DND-41 (cell line): Measurements from ENCODE around the gene DDIAS.
"Not testable (repeated sequence)": the region's sequence is repeated elsewhere in the genome, so short reads cannot be mapped to it uniquely, and the experiment has no call there.

Experiments
- ATAC-seq: fragments of 200-7000 bp; cut with Tn5 transposase; 3 replicates; pipeline ENCODE4 v1.9.1; 2021; ENCODE audit warnings: low read depth; ENCODE audit not compliant: insufficient read depth
- DNase-seq: peaks from one replicate; pipeline ENCODE4 v3.0.0-alpha.2; 2020
- H2AFZ ChIP-seq: 2 replicates; pipeline ENCODE4 v1.6.0; 2012; ENCODE audit warnings: low read depth, low read length
- H3K27ac ChIP-seq: 2 replicates; pipeline ENCODE4 v1.5.1; 2012; ENCODE audit warnings: low read length, inconsistent platforms
- H3K27me3 ChIP-seq: fragments of 200-600 bp; sonication (generic); 2 replicates; pipeline ENCODE4 v1.6.0; 2012; ENCODE audit warnings: low read length, mild to moderate bottlenecking, inconsistent platforms; ENCODE audit not compliant: insufficient read depth, poor library complexity
- H3K36me3 ChIP-seq: 2 replicates; pipeline ENCODE4 v1.5.1; 2012; ENCODE audit warnings: low read length, inconsistent platforms; ENCODE audit not compliant: insufficient read depth
- H3K4me1 ChIP-seq: 2 replicates; pipeline ENCODE4 v1.5.1; 2012; ENCODE audit warnings: mild to moderate bottlenecking, low read length; ENCODE audit not compliant: insufficient read depth
- H3K4me2 ChIP-seq: 2 replicates; pipeline ENCODE4 v1.6.0; 2012; ENCODE audit warnings: mild to moderate bottlenecking, moderate library complexity, low read length, inconsistent platforms; ENCODE audit not compliant: insufficient read depth
- H3K4me3 ChIP-seq, 2 experiments: fragments of 200-600 bp in 1 of 2; shearing (Covaris generic) in 1 of 2; 2 replicates each; pipeline ENCODE4 v1.5.1; 2012 to 2016; ENCODE audit warnings: inconsistent platforms in 2 of 2, low read length in 2 of 2, mild to moderate bottlenecking in 2 of 2, low read depth in 1 of 2, moderate library complexity in 1 of 2
- H3K79me2 ChIP-seq: 2 replicates; pipeline ENCODE4 v1.6.0; 2012; ENCODE audit warnings: low read length, inconsistent platforms; ENCODE audit not compliant: insufficient read depth
- H3K9ac ChIP-seq: 2 replicates; pipeline ENCODE4 v1.6.0; 2012; ENCODE audit warnings: low read depth, mild to moderate bottlenecking, inconsistent platforms, low read length, moderate library complexity
- H3K9me3 ChIP-seq: 2 replicates; pipeline ENCODE4 v1.5.1; 2012; ENCODE audit warnings: low read length, moderate library complexity, mild to moderate bottlenecking, inconsistent platforms; ENCODE audit not compliant: insufficient read depth, severe bottlenecking
- H4K20me1 ChIP-seq: 2 replicates; pipeline ENCODE4 v1.6.0; 2012; ENCODE audit warnings: low read length; ENCODE audit not compliant: insufficient read depth
- EZH2 ChIP-seq: IDR thresholded peaks from 3 replicates; pipeline ENCODE4 v1.6.1; 2012; ENCODE audit warnings: borderline replicate concordance, low read depth, mild to moderate bottlenecking, moderate library complexity, low read length, inconsistent platforms; ENCODE audit not compliant: severe bottlenecking
- TF ChIP-seq, protein P1 (sequence below): IDR thresholded peaks from 2 replicates; pipeline ENCODE4 v1.5.1; 2012; ENCODE audit warnings: borderline replicate concordance, low read length, moderate library complexity, mild to moderate bottlenecking; ENCODE audit not compliant: poor library complexity, severe bottlenecking; ENCODE audit errors: extremely low read depth

DDIAS gene

DNA sequence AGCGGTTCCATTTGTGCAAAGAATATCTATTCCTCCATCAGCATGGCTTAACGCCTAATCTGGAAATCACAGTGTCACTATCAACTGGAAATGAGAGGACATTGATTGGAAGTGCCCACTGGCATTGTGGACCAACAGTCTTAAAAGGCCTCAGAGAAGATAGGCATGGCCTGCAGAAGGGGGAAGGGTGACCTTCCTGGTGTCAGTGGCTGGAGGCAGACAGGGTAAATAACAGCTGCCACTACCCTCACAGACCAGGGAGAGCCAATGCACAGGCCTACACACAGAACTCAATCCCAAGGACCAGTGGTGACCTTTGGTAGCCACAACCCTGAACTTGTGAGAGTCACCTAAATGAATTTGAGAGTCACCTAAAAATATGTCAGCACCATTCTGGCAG is 36.0 kb downstream of the DDIAS start:
- Histone ChIP-seq H3K9ac (no peak overlapping the region), H3K4me2 (no peak overlapping the region), H4K20me1 (no peaks in the 10 kb centered on the region), H3K36me3 (no peaks in the 10 kb centered on the region), H2AFZ (no peak overlapping the region), H3K4me1 (no peaks in the 10 kb centered on the region), H3K27ac (no peak overlapping the region), H3K4me3 (no peak overlapping the region), H3K79me2 (no peaks in the 10 kb centered on the region), H3K27me3 (peaks cover 6% of the 10 kb centered on the region), H3K9me3 (no peaks in the 10 kb centered on the region)
- no peak for ATAC-seq
- DNase-seq = no peak
- TF ChIP-seq, protein P1, sequence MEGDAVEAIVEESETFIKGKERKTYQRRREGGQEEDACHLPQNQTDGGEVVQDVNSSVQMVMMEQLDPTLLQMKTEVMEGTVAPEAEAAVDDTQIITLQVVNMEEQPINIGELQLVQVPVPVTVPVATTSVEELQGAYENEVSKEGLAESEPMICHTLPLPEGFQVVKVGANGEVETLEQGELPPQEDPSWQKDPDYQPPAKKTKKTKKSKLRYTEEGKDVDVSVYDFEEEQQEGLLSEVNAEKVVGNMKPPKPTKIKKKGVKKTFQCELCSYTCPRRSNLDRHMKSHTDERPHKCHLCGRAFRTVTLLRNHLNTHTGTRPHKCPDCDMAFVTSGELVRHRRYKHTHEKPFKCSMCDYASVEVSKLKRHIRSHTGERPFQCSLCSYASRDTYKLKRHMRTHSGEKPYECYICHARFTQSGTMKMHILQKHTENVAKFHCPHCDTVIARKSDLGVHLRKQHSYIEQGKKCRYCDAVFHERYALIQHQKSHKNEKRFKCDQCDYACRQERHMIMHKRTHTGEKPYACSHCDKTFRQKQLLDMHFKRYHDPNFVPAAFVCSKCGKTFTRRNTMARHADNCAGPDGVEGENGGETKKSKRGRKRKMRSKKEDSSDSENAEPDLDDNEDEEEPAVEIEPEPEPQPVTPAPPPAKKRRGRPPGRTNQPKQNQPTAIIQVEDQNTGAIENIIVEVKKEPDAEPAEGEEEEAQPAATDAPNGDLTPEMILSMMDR = no peak

DNA sequence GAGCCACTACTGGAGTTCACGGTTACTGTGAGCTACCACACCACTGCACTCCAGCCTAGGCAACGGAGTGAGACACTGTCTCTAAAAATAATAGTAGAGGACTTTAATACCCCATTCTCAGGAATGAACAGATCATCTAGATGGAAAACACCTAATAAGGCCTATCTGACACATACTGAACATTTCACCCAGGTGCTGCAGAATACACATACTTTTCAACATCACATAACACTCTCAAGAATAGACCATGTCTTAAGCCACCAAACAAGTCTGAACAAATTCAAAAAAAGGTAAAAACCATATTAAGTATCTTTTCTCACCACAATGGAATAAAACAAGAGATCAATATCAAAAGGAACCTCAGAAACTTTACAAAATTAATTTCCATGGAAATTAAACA is 37.9 kb downstream of the DDIAS start:
- no peaks in the 10 kb centered on the region for H3K9me3 ChIP-seq
- no peaks in the 10 kb centered on the region for H3K36me3 ChIP-seq
- H3K27me3 ChIP-seq = peaks cover 6% of the 10 kb centered on the region
- H3K4me1 ChIP-seq = no peaks in the 10 kb centered on the region
- no peaks in the 10 kb centered on the region for H3K79me2 ChIP-seq
- H3K9ac ChIP-seq = no peak overlapping the region
- H2AFZ ChIP-seq = no peak overlapping the region
- H4K20me1 ChIP-seq = no peaks in the 10 kb centered on the region
- TF ChIP-seq EZH2 = no peak
- TF ChIP-seq, protein P1 = no peak
- no peak overlapping the region for H3K27ac ChIP-seq
- no peak overlapping the region for H3K4me2 ChIP-seq
- no peak overlapping the region for H3K4me3 ChIP-seq
- no peak for ATAC-seq
- no peak for DNase-seq

DNA sequence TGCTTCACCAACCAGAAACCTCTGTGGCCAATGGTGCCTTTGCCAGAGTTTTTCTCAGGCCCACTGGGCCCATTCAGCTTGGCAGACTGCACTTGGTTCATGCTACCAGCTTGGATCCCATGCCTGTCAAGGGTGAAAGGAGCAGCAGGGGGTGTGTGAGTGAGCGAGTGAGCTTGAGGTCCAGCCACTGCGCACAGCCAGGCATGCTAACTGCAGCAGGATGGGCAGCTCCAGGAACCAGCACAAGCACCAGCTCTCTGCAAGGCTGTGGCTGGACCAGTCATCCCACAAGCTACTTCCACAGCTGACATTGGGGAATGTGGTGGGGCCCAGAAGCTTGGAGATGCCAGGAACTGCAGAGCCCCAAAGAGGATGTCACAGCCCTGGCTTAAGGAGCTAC is 40.8 kb downstream of the DDIAS start:
- H2AFZ ChIP-seq = no peak overlapping the region
- H3K27me3 ChIP-seq = no peaks in the 10 kb centered on the region
- ATAC-seq (no peak), DNase-seq (no peak)
- H3K9ac ChIP-seq = no peak overlapping the region
- H3K27ac ChIP-seq = no peak overlapping the region
- H3K4me3 ChIP-seq = no peak overlapping the region
- no peak overlapping the region for H3K4me2 ChIP-seq
- TF ChIP-seq, protein P1 = no peak
- TF ChIP-seq EZH2 = no peak
- H3K9me3 ChIP-seq = no peaks in the 10 kb centered on the region
- H3K4me1 ChIP-seq = no peaks in the 10 kb centered on the region
- no peaks in the 10 kb centered on the region for H3K79me2 ChIP-seq
- H4K20me1 ChIP-seq = no peaks in the 10 kb centered on the region
- H3K36me3 ChIP-seq = no peaks in the 10 kb centered on the region

DNA sequence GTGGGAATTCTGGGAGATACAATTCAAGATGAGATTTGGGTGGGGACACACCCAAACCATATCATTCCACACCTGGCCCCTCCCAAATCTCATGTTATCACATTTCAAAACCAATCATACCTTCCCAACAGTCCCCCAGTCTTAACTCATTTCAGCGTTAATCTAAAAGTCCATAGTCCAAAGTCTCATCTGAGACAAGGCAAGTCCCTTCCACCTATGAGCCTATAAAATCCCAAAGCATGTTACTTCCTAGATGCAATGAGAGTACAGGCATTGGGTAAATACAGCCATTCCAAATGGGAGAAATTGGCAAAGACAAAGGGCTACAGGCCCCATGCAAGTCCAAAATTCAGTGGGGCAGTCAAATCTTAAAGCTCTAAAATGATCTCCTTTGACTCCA is 41.9 kb downstream of the DDIAS start:
- H3K79me2 ChIP-seq, H3K4me3 ChIP-seq, H3K4me2 ChIP-seq, H3K4me1 ChIP-seq, H3K27ac ChIP-seq, H3K27me3 ChIP-seq, H3K9ac ChIP-seq, DNase-seq, ATAC-seq, H3K9me3 ChIP-seq, H4K20me1 ChIP-seq, H3K36me3 ChIP-seq, H2AFZ ChIP-seq: not testable (repeated sequence)
